HG03432 (cell line): ENCODE measurements around the gene BAIAP2.
A peak's percentile ranks its signal among the peaks of the same experiment; 100 is the strongest.

Experiments
- ATAC-seq: cut with Tn5 transposase; IDR thresholded peaks from one replicate; pipeline ENCODE4 v1.9.1; 2021; ENCODE audit warnings: mild to moderate bottlenecking, moderate library complexity; ENCODE audit not compliant: unreplicated experiment

BAIAP2 gene, protein sequence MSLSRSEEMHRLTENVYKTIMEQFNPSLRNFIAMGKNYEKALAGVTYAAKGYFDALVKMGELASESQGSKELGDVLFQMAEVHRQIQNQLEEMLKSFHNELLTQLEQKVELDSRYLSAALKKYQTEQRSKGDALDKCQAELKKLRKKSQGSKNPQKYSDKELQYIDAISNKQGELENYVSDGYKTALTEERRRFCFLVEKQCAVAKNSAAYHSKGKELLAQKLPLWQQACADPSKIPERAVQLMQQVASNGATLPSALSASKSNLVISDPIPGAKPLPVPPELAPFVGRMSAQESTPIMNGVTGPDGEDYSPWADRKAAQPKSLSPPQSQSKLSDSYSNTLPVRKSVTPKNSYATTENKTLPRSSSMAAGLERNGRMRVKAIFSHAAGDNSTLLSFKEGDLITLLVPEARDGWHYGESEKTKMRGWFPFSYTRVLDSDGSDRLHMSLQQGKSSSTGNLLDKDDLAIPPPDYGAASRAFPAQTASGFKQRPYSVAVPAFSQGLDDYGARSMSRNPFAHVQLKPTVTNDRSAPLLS

GRCh38 chr17:81034779-81035520 lies at the start of gene BAIAP2:
Gene BAIAP2 (plus strand): TSS chr17:81035151. CDS start chr17:81035255, 104 bp downstream.
- ATAC-seq, result peak; percentile 60

DNA sequence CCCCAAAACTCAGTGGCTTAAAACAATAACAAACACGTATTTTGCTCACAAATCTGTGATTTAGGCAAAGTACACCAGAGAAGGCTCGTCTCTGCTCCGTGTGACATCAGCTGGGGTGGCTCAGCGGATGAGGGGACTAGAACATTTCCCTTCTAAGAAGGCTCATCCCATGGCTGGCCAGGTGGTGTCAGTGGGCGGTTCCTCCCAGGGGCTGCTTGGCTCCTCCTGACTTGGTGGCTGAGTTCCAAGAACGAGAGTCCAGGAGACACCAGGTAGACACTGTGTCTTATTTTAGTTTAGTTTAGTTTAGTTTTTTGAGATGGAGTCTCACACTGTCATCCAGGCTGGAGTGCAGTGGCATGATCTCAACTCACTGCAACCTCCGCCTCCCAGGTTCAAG lies 48.9 kb upstream of the BAIAP2 start:
- no peak for ATAC-seq

DNA sequence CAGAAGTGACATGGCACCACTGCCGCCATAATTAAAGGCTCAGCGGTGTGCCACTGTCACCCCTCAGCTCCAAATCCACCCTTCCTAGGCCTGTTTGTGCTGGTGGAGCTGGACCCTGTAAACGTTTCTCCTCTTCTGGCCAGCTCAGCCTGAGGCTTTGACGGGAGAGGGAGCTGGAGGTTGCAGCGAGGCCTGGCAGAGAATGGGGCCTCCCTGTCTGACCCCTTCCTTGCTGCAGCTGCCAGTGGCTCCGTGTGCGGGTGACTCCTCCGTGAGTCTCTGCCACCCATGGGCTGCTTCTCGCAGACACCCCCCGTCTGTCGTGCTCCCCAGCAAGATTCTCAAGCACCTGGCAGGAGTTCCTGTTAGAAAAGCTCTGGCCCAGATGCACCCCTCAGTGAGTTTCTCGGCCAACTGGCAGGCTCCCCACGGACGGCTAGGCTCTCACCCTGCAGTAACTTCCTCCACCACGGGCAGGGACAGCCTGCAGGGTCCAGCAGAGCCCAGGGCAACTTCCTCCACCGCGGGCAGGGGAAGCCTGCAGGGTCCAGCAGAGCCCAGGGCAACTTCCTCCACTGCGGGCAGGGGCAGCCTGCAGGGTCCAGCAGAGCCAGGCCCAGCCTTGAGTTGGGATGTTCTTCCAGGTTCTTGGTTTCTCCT lies 48.0 kb upstream of the BAIAP2 start:
- ATAC-seq, result no peak

DNA sequence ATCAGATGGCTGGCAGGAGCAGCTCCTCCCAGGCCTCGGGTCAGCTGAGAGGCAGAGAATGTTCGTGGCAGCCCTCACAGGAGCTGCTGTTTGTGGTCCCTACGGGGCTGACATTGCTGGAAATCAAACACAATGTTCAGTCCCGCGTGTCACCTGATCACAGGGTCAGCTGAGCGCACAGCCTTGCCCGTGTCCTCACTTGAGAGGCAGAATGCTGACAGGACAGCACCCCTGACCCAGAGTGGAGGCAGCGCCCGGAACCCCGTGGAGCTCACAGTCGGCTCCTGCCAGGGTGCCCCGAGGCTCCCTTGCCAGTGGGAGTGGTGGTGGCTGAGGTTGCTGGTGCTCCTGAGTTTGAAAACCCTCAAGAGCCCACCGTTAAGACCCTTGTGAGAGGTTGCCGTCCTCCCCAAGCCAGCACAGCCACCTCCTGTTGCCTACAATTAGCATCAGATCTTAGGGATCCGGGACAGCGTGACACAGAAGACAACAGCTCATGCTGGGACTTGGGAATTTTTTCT lies 47.0 kb upstream of the BAIAP2 start:
- no peak for ATAC-seq

- no peak for ATAC-seq
These were observed 45.4 kb upstream of the BAIAP2 start for GRCh38 chr17:80989586-80989913.

GRCh38 chr17:80990921-80991644 lies 43.9 kb upstream of the BAIAP2 start:
- ATAC-seq, result no peak

- ATAC-seq, result peak; percentile 65
These were observed 43.3 kb upstream of the BAIAP2 start, which contains the start of gene CHMP6 for GRCh38 chr17:80991645-80992076. Gene CHMP6 (plus strand): TSS chr17:80991841. CDS start chr17:80991919, 78 bp downstream.

GRCh38 chr17:80992077-80992947 lies 42.6 kb upstream of the BAIAP2 start:
- ATAC-seq, result peak; percentile 34

GRCh38 chr17:80992948-80993624 lies 41.9 kb upstream of the BAIAP2 start:
- ATAC-seq, result no peak

GRCh38 chr17:80995131-80995530 lies 39.8 kb upstream of the BAIAP2 start:
- ATAC-seq, result no peak

- no peak for ATAC-seq
These were observed 38.3 kb upstream of the BAIAP2 start for GRCh38 chr17:80996422-80997305.

GRCh38 chr17:80997424-80998117 lies 37.4 kb upstream of the BAIAP2 start:
- no peak for ATAC-seq

GRCh38 chr17:80998118-80998747 lies 36.7 kb upstream of the BAIAP2 start:
- no peak for ATAC-seq

GRCh38 chr17:80998748-80999535 lies 36.0 kb upstream of the BAIAP2 start:
- ATAC-seq, result no peak

GRCh38 chr17:80999536-81000333 lies 35.2 kb upstream of the BAIAP2 start:
- ATAC-seq, result no peak
